IMR-90 (cell line): ENCODE data around the gene PPP4C. TPM values are rescaled to one million over a fixed set of nuclear protein-coding genes. Genes with fewer than 3 reads are reported as not detected.

ENCODE experiments used
- BHLHE40 ChIP-seq: fragments of 150-350 bp; IDR thresholded peaks from 2 replicates; pipeline ENCODE4 v1.6.1; 2016; ENCODE audit warnings: mild to moderate bottlenecking, low read depth, low read length
- CEBPB ChIP-seq: IDR thresholded peaks from 2 replicates; pipeline ENCODE4 v1.6.1; 2012; ENCODE audit warnings: low read depth, low read length, improper control_type of control experiment
- FOS ChIP-seq: fragments of 150-350 bp; IDR thresholded peaks from 2 replicates; pipeline ENCODE4 v1.6.1; 2016; ENCODE audit warnings: low read depth, low read length
- MAFK ChIP-seq: IDR thresholded peaks from 2 replicates; pipeline ENCODE4 v1.6.1; 2012; ENCODE audit warnings: low read depth, low read length, improper control_type of control experiment
- polyA plus RNA-seq, 3 experiments: library from polyadenylated mRNA; depleted of rRNA; stranded (reverse); fragments of >200 nt; gene quantifications; 2 replicates each; pipeline ENCODE4 v1.2.3, GENCODE V29; 2012; ENCODE audit warnings: low replicate concordance in 1 of 3
- total RNA-seq: library from RNA; depleted of rRNA; stranded (reverse); fragments of >200 nt; gene quantifications from 2 replicates; pipeline ENCODE4 v1.2.3, GENCODE V29; 2012

Gene PPP4C
- total and polyA plus RNA-seq, 2 of the 4 experiments (the other 2 are of a cell fraction): 200 to 209 TPM

DNA sequence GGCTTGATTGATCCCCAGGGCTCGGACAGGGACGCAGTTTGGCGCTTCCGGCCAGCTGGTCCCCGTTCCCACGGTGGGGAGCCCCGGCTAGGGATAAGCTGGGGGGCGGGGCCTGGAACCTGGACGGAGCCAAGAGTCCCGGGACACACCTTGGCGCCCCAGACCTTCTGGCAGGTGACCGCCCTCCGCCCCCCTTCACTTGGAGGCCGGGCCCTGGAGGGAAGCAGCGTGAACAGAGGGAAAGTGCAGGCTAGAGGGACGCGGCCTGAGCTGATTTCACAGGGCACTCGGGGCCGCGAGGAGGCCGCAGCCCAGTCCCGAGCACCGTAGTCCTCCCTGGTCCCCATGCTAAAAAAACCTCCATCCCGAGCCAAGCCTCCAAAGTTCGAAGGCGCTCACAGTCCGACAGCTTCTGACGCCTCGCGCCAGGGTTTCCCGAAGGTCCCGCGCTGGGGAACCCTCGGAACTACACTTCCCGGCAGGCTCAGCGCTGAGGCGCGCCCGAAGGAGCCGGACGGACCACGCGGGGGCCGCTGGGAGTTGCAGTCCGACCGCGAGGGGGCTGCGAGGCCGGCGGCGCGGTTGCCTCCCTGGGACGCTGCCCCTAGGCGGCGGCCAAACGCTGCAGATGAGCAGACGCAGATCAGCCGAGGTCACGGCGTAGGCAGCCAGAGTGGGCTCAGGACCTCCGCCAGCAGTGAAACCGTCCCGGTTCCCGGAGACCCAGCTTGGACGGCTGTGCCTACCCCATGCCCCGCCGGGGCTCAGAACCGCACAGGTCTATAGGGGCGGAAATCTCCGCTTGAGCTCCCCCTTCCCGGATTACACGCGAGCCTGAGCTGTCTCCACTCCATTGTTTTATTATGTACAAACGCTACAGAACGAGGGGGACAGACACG is 15.9 kb downstream of the PPP4C start, which contains the start of gene TBX6 (continued):
- TF ChIP-seq BHLHE40 (no peak), CEBPB (no peak), MAFK (no peak), FOS (0 out of 2 replicates have a peak, but pooled peaks have one; percentile 4)
